ENCODE results near the gene RAB10. TPM values are rescaled to one million over a fixed set of nuclear protein-coding genes. Genes with fewer than 3 reads are reported as not detected.

The RAB10 gene
- total and polyA plus RNA-seq, 2 experiments from 2014 or later, result 100 to 122 TPM

GRCh38 chr2:26008851-26009566, 24.9 kb upstream of the RAB10 start:
- TF ChIP-seq EZH2 (IDR thresholded peaks at IDR 0.05; ENCODE audit: borderline replicate concordance) (no peak), CTCF (IDR thresholded peaks at IDR 0.05; ENCODE audit: poor library complexity) (no peak), EZH2phosphoT487 (IDR thresholded peaks at IDR 0.05; ENCODE audit: low read depth, severe bottlenecking, unreplicated experiment) (no peak)
- Histone ChIP-seq H4K20me1 (ENCODE audit: insufficient read depth, poor library complexity, severe bottlenecking) (no peaks in the 10 kb centered on the region), H3K4me2 (no peak overlapping the region), H3K27ac (peak overlapping the region; percentile 67), H3K4me1 (ENCODE audit: insufficient read depth) (peaks cover 22% of the 10 kb centered on the region), H3K9me2 (replicated peaks; ENCODE audit: insufficient read depth) (no peaks in the 10 kb centered on the region), H3K27me3 (no peaks in the 10 kb centered on the region), H3K9me3 (ENCODE audit: low read depth) (no peaks in the 10 kb centered on the region), H3K36me3 (replicated peaks; ENCODE audit: insufficient read depth, low read depth) (no peaks in the 10 kb centered on the region), H3K79me2 (no peaks in the 10 kb centered on the region), H3K4me3 (no peak overlapping the region), H2AFZ (no peak overlapping the region)
- DNase-seq (ENCODE audit: low spot score), result peak; percentile 79
- 64% methylated on average over 2 of the region's 2 CpGs for WGBS (ENCODE audit: low lambda C conversion rate, missing lambda C conversion rate)

GRCh38 chr2:26009567-26009963, 24.3 kb upstream of the RAB10 start:
- 87% methylated on average over 2 of the region's 2 CpGs for WGBS (ENCODE audit: low lambda C conversion rate, missing lambda C conversion rate)
- DNase-seq (ENCODE audit: low spot score), result no peak
- Histone ChIP-seq H3K4me2 (no peak overlapping the region), H3K9me2 (replicated peaks; ENCODE audit: insufficient read depth) (no peaks in the 10 kb centered on the region), H3K79me2 (no peaks in the 10 kb centered on the region), H3K27ac (peak overlapping the region; percentile 67), H4K20me1 (ENCODE audit: insufficient read depth, poor library complexity, severe bottlenecking) (no peaks in the 10 kb centered on the region), H3K36me3 (replicated peaks; ENCODE audit: insufficient read depth, low read depth) (no peaks in the 10 kb centered on the region), H3K4me1 (ENCODE audit: insufficient read depth) (peaks cover 22% of the 10 kb centered on the region), H3K9me3 (ENCODE audit: low read depth) (no peaks in the 10 kb centered on the region), H3K27me3 (no peaks in the 10 kb centered on the region), H2AFZ (no peak overlapping the region), H3K4me3 (no peak overlapping the region)
- TF ChIP-seq EZH2 (IDR thresholded peaks at IDR 0.05; ENCODE audit: borderline replicate concordance) (no peak), CTCF (IDR thresholded peaks at IDR 0.05; ENCODE audit: poor library complexity) (no peak), EZH2phosphoT487 (IDR thresholded peaks at IDR 0.05; ENCODE audit: low read depth, severe bottlenecking, unreplicated experiment) (no peak)

GRCh38 chr2:26010943-26011342, 22.9 kb upstream of the RAB10 start:
- Histone ChIP-seq H3K4me1 (ENCODE audit: insufficient read depth) (peaks cover 22% of the 10 kb centered on the region), H3K79me2 (no peaks in the 10 kb centered on the region), H3K4me3 (no peak overlapping the region), H3K36me3 (replicated peaks; ENCODE audit: insufficient read depth, low read depth) (no peaks in the 10 kb centered on the region), H3K9me3 (ENCODE audit: low read depth) (no peaks in the 10 kb centered on the region), H3K9me2 (replicated peaks; ENCODE audit: insufficient read depth) (no peaks in the 10 kb centered on the region), H3K4me2 (peak overlapping the region; percentile 41), H3K27ac (peak overlapping the region; percentile 94), H3K27me3 (no peaks in the 10 kb centered on the region), H4K20me1 (ENCODE audit: insufficient read depth, poor library complexity, severe bottlenecking) (no peaks in the 10 kb centered on the region), H2AFZ (no peak overlapping the region)
- TF ChIP-seq EZH2 (IDR thresholded peaks at IDR 0.05; ENCODE audit: borderline replicate concordance), result no peak
- TF ChIP-seq CTCF (IDR thresholded peaks at IDR 0.05; ENCODE audit: poor library complexity), result no peak
- DNase-seq (ENCODE audit: low spot score), result no peak
- 79% methylated on average over 3 of the region's 3 CpGs for WGBS (ENCODE audit: low lambda C conversion rate, missing lambda C conversion rate)

Measured in hepatocyte (in vitro differentiated cells).